ENCODE results near the gene ADCYAP1R1. TPM values are rescaled to one million over a fixed set of nuclear protein-coding genes. Genes with fewer than 3 reads are reported as not detected.

The ADCYAP1R1 gene
- total RNA-seq, 6 experiments from 2014 or later = 0.05 to 0.37 (median 0.29) TPM

DNA sequence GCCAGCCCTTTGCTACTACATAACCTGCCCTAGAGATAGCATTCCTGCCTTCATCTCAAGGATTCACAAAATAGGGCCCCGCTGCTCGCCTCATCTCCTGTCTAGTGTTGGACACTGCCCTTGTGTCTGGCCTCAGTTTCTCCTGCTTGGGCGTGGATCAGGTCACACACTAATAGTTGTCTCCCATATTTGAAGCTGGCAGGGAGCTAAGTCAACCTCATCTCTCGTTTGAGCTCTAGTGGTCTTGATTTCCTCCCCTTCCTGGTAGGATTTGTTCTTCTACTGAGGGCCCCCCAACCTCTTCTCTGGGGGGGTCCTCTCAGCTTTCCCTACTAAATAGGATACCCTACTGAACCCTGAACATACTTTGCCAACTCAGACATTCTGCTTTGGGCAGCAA is 42.2 kb downstream of the ADCYAP1R1 start:
- intact Hi-C loops (cut with DNase I) = no loop called here
- 8% methylated on average over 2 of the region's 4 CpGs for WGBS (ENCODE audit: insufficient coverage, low coverage, low lambda C conversion rate, missing lambda C conversion rate)

GRCh38 chr7:31095286-31096197 is 43.4 kb downstream of the ADCYAP1R1 start:
- H3K9me3 ChIP-seq = no peaks in the 10 kb centered on the region
- intact Hi-C loops (cut with DNase I) = no loop called here
- H3K36me3 ChIP-seq = no peaks in the 10 kb centered on the region
- H3K4me1 ChIP-seq = no peaks in the 10 kb centered on the region
- ATAC-seq = no peak
- H3K27me3 ChIP-seq = no peaks in the 10 kb centered on the region
- DNase-seq = peak in 1 of 3 donors; percentile 37
- no peak for TF ChIP-seq POLR2A (IDR thresholded peaks at IDR 0.05)
- TF ChIP-seq, protein P1, sequence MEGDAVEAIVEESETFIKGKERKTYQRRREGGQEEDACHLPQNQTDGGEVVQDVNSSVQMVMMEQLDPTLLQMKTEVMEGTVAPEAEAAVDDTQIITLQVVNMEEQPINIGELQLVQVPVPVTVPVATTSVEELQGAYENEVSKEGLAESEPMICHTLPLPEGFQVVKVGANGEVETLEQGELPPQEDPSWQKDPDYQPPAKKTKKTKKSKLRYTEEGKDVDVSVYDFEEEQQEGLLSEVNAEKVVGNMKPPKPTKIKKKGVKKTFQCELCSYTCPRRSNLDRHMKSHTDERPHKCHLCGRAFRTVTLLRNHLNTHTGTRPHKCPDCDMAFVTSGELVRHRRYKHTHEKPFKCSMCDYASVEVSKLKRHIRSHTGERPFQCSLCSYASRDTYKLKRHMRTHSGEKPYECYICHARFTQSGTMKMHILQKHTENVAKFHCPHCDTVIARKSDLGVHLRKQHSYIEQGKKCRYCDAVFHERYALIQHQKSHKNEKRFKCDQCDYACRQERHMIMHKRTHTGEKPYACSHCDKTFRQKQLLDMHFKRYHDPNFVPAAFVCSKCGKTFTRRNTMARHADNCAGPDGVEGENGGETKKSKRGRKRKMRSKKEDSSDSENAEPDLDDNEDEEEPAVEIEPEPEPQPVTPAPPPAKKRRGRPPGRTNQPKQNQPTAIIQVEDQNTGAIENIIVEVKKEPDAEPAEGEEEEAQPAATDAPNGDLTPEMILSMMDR (IDR thresholded peaks at IDR 0.05) = no peak
- H3K27ac ChIP-seq = no peak overlapping the region
- WGBS (ENCODE audit: insufficient coverage, low coverage, low lambda C conversion rate, missing lambda C conversion rate) = 65% methylated on average over 10 of the region's 15 CpGs
- no peak overlapping the region for H3K4me3 ChIP-seq

More for the DNA sequence above, 42.2 kb downstream of the ADCYAP1R1 start:
- Histone ChIP-seq H3K36me3 (no peaks in the 10 kb centered on the region), H3K4me3 (no peak overlapping the region), H3K27me3 (no peaks in the 10 kb centered on the region), H3K4me1 (no peaks in the 10 kb centered on the region), H3K27ac (no peak overlapping the region), H3K9me3 (no peaks in the 10 kb centered on the region)
- ATAC-seq = no peak
- DNase-seq = no peak
- TF ChIP-seq POLR2A (IDR thresholded peaks at IDR 0.05) = no peak
- TF ChIP-seq, protein P1 (IDR thresholded peaks at IDR 0.05) = no peak

DNA sequence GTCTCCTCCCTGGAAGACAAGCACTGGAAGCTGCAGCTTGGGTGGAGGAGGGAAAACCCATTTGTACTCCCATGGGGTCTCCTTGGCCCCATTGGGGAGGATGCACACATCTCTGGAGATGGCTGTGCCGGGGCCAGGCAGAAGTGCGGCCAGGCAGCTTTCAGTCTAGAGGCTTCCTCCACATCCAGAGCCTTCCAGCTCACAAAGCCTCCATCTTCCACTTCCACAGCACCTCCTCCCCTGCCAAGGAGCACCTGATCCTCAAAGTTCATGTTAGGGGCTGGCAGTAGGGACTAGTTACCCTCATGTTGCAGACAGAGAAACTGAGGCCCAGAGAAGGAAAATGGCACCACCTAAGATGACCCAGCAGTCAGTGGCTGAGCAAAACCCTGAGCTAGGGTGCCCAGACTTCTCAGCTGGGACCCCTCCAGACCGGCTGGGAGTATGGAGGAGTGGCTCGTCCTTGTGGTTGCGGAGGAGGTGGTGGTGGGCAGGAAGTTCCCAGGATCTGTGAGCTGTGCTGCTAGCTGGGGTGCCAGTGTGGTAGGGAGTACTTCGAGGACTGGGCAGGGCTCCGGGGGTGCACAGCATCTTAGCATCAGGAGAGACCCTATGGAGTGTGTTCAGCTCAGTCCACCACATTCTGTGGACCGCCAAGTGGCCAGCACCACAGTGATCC is 44.2 kb downstream of the ADCYAP1R1 start:
- WGBS (ENCODE audit: insufficient coverage, low coverage, low lambda C conversion rate, missing lambda C conversion rate) = 28% methylated on average over 4 of the region's 8 CpGs
- H3K36me3 ChIP-seq = no peaks in the 10 kb centered on the region
- intact Hi-C loops (cut with DNase I) = no loop called here
- H3K27me3 ChIP-seq = no peaks in the 10 kb centered on the region
- DNase-seq = peak in 1 of 3 donors; percentile 28
- no peaks in the 10 kb centered on the region for H3K9me3 ChIP-seq
- H3K4me3 ChIP-seq = no peak overlapping the region
- TF ChIP-seq, protein P1 (IDR thresholded peaks at IDR 0.05) = no peak
- no peak for TF ChIP-seq POLR2A (IDR thresholded peaks at IDR 0.05)
- ATAC-seq = no peak
- no peaks in the 10 kb centered on the region for H3K4me1 ChIP-seq
- H3K27ac ChIP-seq = no peak overlapping the region

DNA sequence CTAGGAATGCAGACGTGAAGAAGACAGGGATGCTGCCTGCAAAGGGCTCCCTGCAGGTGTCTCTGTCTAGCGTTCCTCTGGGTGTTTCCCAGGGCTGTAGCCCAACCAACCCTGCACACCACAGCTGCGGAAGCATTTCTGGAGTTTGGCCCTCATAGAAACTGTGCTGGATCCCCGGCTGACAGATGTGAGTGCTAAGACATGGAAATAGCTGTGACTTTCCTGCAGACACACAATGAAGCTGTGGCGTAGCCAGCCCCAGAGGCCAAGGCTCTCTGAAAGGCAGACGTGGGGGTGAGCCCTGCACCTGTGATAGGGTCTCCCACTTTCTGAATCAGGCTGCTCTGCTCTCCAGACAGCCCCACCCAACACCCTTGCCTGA is 44.8 kb downstream of the ADCYAP1R1 start:
- intact Hi-C loops (cut with DNase I) = no loop called here

More for the DNA sequence above, 44.8 kb downstream of the ADCYAP1R1 start:
- H3K27ac ChIP-seq = no peak overlapping the region
- no peaks in the 10 kb centered on the region for H3K4me1 ChIP-seq
- H3K36me3 ChIP-seq = no peaks in the 10 kb centered on the region
- no peaks in the 10 kb centered on the region for H3K27me3 ChIP-seq
- H3K4me3 ChIP-seq = no peak overlapping the region
- WGBS (ENCODE audit: insufficient coverage, low coverage, low lambda C conversion rate, missing lambda C conversion rate) = 20% methylated on average over 1 of the region's 6 CpGs
- no peak for ATAC-seq
- no peaks in the 10 kb centered on the region for H3K9me3 ChIP-seq
- TF ChIP-seq, protein P1 (IDR thresholded peaks at IDR 0.05) = no peak
- no peak for TF ChIP-seq POLR2A (IDR thresholded peaks at IDR 0.05)
- peak in 1 of 3 donors; percentile 19 for DNase-seq

Data from right lobe of liver (tissue), 6 donors.